HEK293 (cell line): ENCODE results near the gene ARL14EP.

Source experiments
- BCL6B ChIP-seq: fragments of 450-650 bp; formaldehyde crosslinking; IDR thresholded peaks from 2 replicates; pipeline ENCODE4 v1.5.1; 2017; ENCODE audit warnings: missing biosample characterization, missing genetic modification characterization
- GLIS1 ChIP-seq: fragments of 450-650 bp; formaldehyde crosslinking; IDR thresholded peaks from 2 replicates; pipeline ENCODE4 v1.5.1; 2016; ENCODE audit warnings: missing biosample characterization, missing genetic modification characterization
- HOXA7 ChIP-seq: sonication (generic); formaldehyde crosslinking; IDR thresholded peaks from 2 replicates; pipeline ENCODE4 v1.8.1; 2022; ENCODE audit warnings: missing genetic modification reagents, borderline replicate concordance
- HOXC10 ChIP-seq: sonication (generic); formaldehyde crosslinking; IDR thresholded peaks from 2 replicates; pipeline ENCODE4 v1.8.1; 2023; ENCODE audit warnings: mild to moderate bottlenecking, missing genetic modification reagents
- KLF10 ChIP-seq: fragments of 450-650 bp; IDR thresholded peaks from 2 replicates; pipeline ENCODE4 v1.5.1; 2018; ENCODE audit warnings: missing biosample characterization, mild to moderate bottlenecking, missing genetic modification characterization
- KLF7 ChIP-seq: fragments of 450-650 bp; formaldehyde crosslinking; IDR thresholded peaks from 2 replicates; pipeline ENCODE4 v1.5.1; 2016; ENCODE audit warnings: missing biosample characterization, missing genetic modification characterization, borderline replicate concordance
- KLF9 ChIP-seq: fragments of 450-650 bp; formaldehyde crosslinking; IDR thresholded peaks from 2 replicates; pipeline ENCODE4 v1.5.1; 2016; ENCODE audit warnings: missing biosample characterization, missing genetic modification characterization, low read depth
- OVOL3 ChIP-seq: fragments of 450-650 bp; formaldehyde crosslinking; IDR thresholded peaks from 2 replicates; pipeline ENCODE4 v1.5.1; 2016; ENCODE audit warnings: missing biosample characterization, missing genetic modification characterization
- REST ChIP-seq: fragments of 450-650 bp; formaldehyde crosslinking; IDR thresholded peaks from 2 replicates; pipeline ENCODE4 v1.5.1; 2016; ENCODE audit warnings: missing biosample characterization, missing genetic modification characterization
- SCRT1 ChIP-seq: fragments of 450-650 bp; formaldehyde crosslinking; IDR thresholded peaks from 2 replicates; pipeline ENCODE4 v1.5.1; 2016; ENCODE audit warnings: missing biosample characterization, missing genetic modification characterization, borderline replicate concordance
- SP3 ChIP-seq: fragments of 450-650 bp; formaldehyde crosslinking; IDR thresholded peaks from 2 replicates; pipeline ENCODE4 v1.5.1; 2016; ENCODE audit warnings: missing biosample characterization, missing genetic modification characterization
- TSHZ1 ChIP-seq: fragments of 450-650 bp; formaldehyde crosslinking; IDR thresholded peaks from 2 replicates; pipeline ENCODE4 v1.5.1; 2016; ENCODE audit warnings: missing biosample characterization, missing genetic modification characterization, borderline replicate concordance
- ZNF132 ChIP-seq: fragments of 450-650 bp; formaldehyde crosslinking; IDR thresholded peaks from 2 replicates; pipeline ENCODE4 v1.5.1; 2017; ENCODE audit warnings: missing biosample characterization, missing genetic modification characterization, borderline replicate concordance
- ZNF157 ChIP-seq: fragments of 450-650 bp; formaldehyde crosslinking; IDR thresholded peaks from 2 replicates; pipeline ENCODE4 v1.5.1; 2016; ENCODE audit warnings: missing biosample characterization, missing genetic modification characterization
- ZNF19 ChIP-seq: fragments of 450-650 bp; formaldehyde crosslinking; IDR thresholded peaks from 2 replicates; pipeline ENCODE4; 2016; ENCODE audit warnings: missing biosample characterization, missing genetic modification characterization, low read depth
- ZNF2 ChIP-seq: fragments of 450-650 bp; formaldehyde crosslinking; IDR thresholded peaks from 2 replicates; pipeline ENCODE4 v1.5.1; 2016; ENCODE audit warnings: missing biosample characterization, missing genetic modification characterization
- ZNF214 ChIP-seq: fragments of 450-650 bp; formaldehyde crosslinking; IDR thresholded peaks from 2 replicates; pipeline ENCODE4 v1.5.1; 2017; ENCODE audit warnings: missing biosample characterization, mild to moderate bottlenecking, missing genetic modification characterization, borderline replicate concordance
- ZNF23 ChIP-seq: fragments of 450-650 bp; formaldehyde crosslinking; IDR thresholded peaks from 2 replicates; pipeline ENCODE4 v1.5.1; 2016; ENCODE audit warnings: missing biosample characterization, missing genetic modification characterization, borderline replicate concordance
- ZNF24 ChIP-seq: fragments of 450-650 bp; formaldehyde crosslinking; IDR thresholded peaks from 2 replicates; pipeline ENCODE4 v1.5.1; 2016; ENCODE audit warnings: missing biosample characterization, missing genetic modification characterization
- ZNF324 ChIP-seq: fragments of 450-650 bp; formaldehyde crosslinking; IDR thresholded peaks from 2 replicates; pipeline ENCODE4 v1.5.1; 2016; ENCODE audit warnings: missing biosample characterization, missing genetic modification characterization
- ZNF350 ChIP-seq: fragments of 450-650 bp; formaldehyde crosslinking; IDR thresholded peaks from 2 replicates; pipeline ENCODE4 v1.5.0; 2017; ENCODE audit warnings: missing biosample characterization, mild to moderate bottlenecking, missing genetic modification characterization
- ZNF426 ChIP-seq: fragments of 450-650 bp; formaldehyde crosslinking; IDR thresholded peaks from 2 replicates; pipeline ENCODE4 v1.5.1; 2017; ENCODE audit warnings: missing biosample characterization, missing genetic modification characterization, mild to moderate bottlenecking, inconsistent platforms, moderate library complexity
- ZNF473 ChIP-seq: fragments of 450-650 bp; formaldehyde crosslinking; IDR thresholded peaks from 2 replicates; pipeline ENCODE4 v1.5.1; 2017; ENCODE audit warnings: missing biosample characterization, missing genetic modification characterization
- ZNF48 ChIP-seq: fragments of 450-650 bp; formaldehyde crosslinking; IDR thresholded peaks from 2 replicates; pipeline ENCODE4 v1.5.1; 2016; ENCODE audit warnings: missing biosample characterization, missing genetic modification characterization
- ZNF501 ChIP-seq: fragments of 450-650 bp; formaldehyde crosslinking; IDR thresholded peaks from 2 replicates; pipeline ENCODE4 v1.5.1; 2016; ENCODE audit warnings: missing biosample characterization, missing genetic modification characterization
- ZNF514 ChIP-seq: fragments of 450-650 bp; formaldehyde crosslinking; IDR thresholded peaks from 2 replicates; pipeline ENCODE4 v1.5.1; 2016; ENCODE audit warnings: missing biosample characterization, missing genetic modification characterization
- ZNF521 ChIP-seq: fragments of 450-650 bp; formaldehyde crosslinking; IDR thresholded peaks from 2 replicates; pipeline ENCODE4 v1.5.1; 2017; ENCODE audit warnings: missing biosample characterization, mild to moderate bottlenecking, missing genetic modification characterization
- ZNF529 ChIP-seq: fragments of 450-650 bp; formaldehyde crosslinking; IDR thresholded peaks from 2 replicates; pipeline ENCODE4 v1.5.1; 2017; ENCODE audit warnings: missing genetic modification characterization, missing biosample characterization; ENCODE audit not compliant: insufficient replicate concordance
- ZNF548 ChIP-seq: fragments of 450-650 bp; formaldehyde crosslinking; IDR thresholded peaks from 2 replicates; pipeline ENCODE4 v1.5.1; 2016; ENCODE audit warnings: missing biosample characterization, missing genetic modification characterization
- ZNF561 ChIP-seq: fragments of 450-650 bp; IDR thresholded peaks from 2 replicates; pipeline ENCODE4 v1.5.1; 2018; ENCODE audit warnings: missing biosample characterization, missing genetic modification characterization, borderline replicate concordance
- ZNF571 ChIP-seq: fragments of 450-650 bp; formaldehyde crosslinking; IDR thresholded peaks from 2 replicates; pipeline ENCODE4 v1.5.0; 2017; ENCODE audit warnings: missing biosample characterization, missing genetic modification characterization
- ZNF626 ChIP-seq: fragments of 450-650 bp; sonication (Bioruptor Pico); formaldehyde crosslinking; IDR thresholded peaks from 2 replicates; pipeline ENCODE4 v1.5.1; 2018; ENCODE audit warnings: missing biosample characterization, missing genetic modification characterization, inconsistent platforms
- ZNF658 ChIP-seq: fragments of 450-650 bp; formaldehyde crosslinking; IDR thresholded peaks from 2 replicates; pipeline ENCODE4; 2016; ENCODE audit warnings: missing biosample characterization, missing genetic modification characterization
- ZNF76 ChIP-seq: fragments of 450-650 bp; formaldehyde crosslinking; IDR thresholded peaks from 2 replicates; pipeline ENCODE4; 2016; ENCODE audit warnings: low read depth, missing biosample characterization, missing genetic modification characterization, borderline replicate concordance

ARL14EP gene

GRCh38 chr11:30322826-30323710, at the start of gene ARL14EP (continued):
- TF ChIP-seq ZNF501 (peak; percentile 95), ZNF473 (no peak), ZNF157 (tag by site-specific recombination) (no peak), GLIS1 (tag by site-specific recombination) (peak; percentile 44), ZNF548 (tag by site-specific recombination) (no peak), ZNF514 (no peak), KLF7 (no peak), HOXA7 (no peak), SP3 (tag by site-specific recombination) (peak; percentile 88), ZNF571 (no peak), ZNF658 (tag by site-specific recombination) (no peak), KLF10 (tag by site-specific recombination) (no peak), SCRT1 (tag by site-specific recombination) (no peak), ZNF529 (no peak), ZNF23 (tag by site-specific recombination) (no peak), ZNF24 (tag by site-specific recombination) (0 out of 2 replicates have a peak, but pooled peaks have one; percentile 74), REST (tag by site-specific recombination) (no peak), ZNF214 (no peak), OVOL3 (tag by site-specific recombination) (no peak), ZNF626 (tag by site-specific recombination) (no peak), ZNF561 (tag by site-specific recombination) (no peak), TSHZ1 (tag by site-specific recombination) (no peak), ZNF48 (tag by site-specific recombination) (no peak), HOXC10 (CRISPR knock-in tag) (no peak), ZNF2 (peak; percentile 40; the same call in 1 of the 2 replicates), BCL6B (no peak), ZNF132 (tag by site-specific recombination) (no peak), ZNF76 (tag by site-specific recombination) (peak; percentile 77), ZNF324 (peak; percentile 92), ZNF426 (tag by site-specific recombination) (no peak), ZNF19 (tag by site-specific recombination) (no peak), ZNF350 (tag by site-specific recombination) (no peak), ZNF521 (tag by site-specific recombination) (no peak), KLF9 (peak; percentile 85)
